Caco-2 (cell line): Measurements from ENCODE around the gene CFAP68. TPM values are rescaled to one million over a fixed set of nuclear protein-coding genes. Genes with fewer than 3 reads are reported as not detected.
"Not testable (repeated sequence)": the region's sequence is repeated elsewhere in the genome, so short reads cannot be mapped to it uniquely, and the experiment has no call there.

ENCODE experiments used
- BruUV-seq: library from RNA; stranded (reverse); fragments of 400-500 nt; replicated peaks from 2 replicates; lab custom pipeline; 2021; lab: Mats Ljungman, UMichigan
- CTCF ChIA-PET: fragments of 300-600 bp; sonication (Branson Sonifier 250); formaldehyde crosslinking; loops from one replicate; lab custom pipeline; 2022; ENCODE audit warnings: antibody characterized with exemption; lab: Charles Lee
- POLR2A ChIA-PET: fragments of 300-600 bp; sonication (Branson Sonifier 250); formaldehyde crosslinking; loops from one replicate; lab custom pipeline; 2022; ENCODE audit warnings: antibody characterized with exemption; lab: Charles Lee
- DNase-seq, 2 experiments: peaks; one replicate each; pipeline versions ENCODE4 v3.0.0 to v3.0.0-alpha.2; 2020 to 2022
- H3K27me3 ChIP-seq: replicated peaks from 2 replicates; pipeline ENCODE4 v1.6.0; 2011; ENCODE audit warnings: low read length; ENCODE audit not compliant: control insufficient read depth, insufficient read depth
- H3K36me3 ChIP-seq: 2 replicates; pipeline ENCODE4 v1.5.1; 2011; ENCODE audit warnings: low read length; ENCODE audit not compliant: control insufficient read depth, insufficient read depth
- H3K4me1 ChIP-seq: fragments of 250-450 bp; sonication (Bioruptor Pico); 2 replicates; pipeline ENCODE4 v1.5.1; 2020; ENCODE audit warnings: mild to moderate bottlenecking
- H3K4me3 ChIP-seq: 2 replicates; pipeline ENCODE4 v1.5.1; 2011; ENCODE audit warnings: low read depth, mild to moderate bottlenecking, control low read depth, low read length
- H3K9me3 ChIP-seq: fragments of 250-450 bp; sonication (Bioruptor Pico); 2 replicates; pipeline ENCODE4 v1.5.1; 2020; ENCODE audit warnings: mild to moderate bottlenecking, moderate library complexity
- H3K27ac Mint-ChIP-seq: one replicate; pipeline ENCODE4 v1.8.0; 2022; ENCODE audit warnings: mixed read lengths; ENCODE audit not compliant: unreplicated experiment
- H3K27me3 Mint-ChIP-seq: one replicate; pipeline ENCODE4 v1.8.0; 2022; ENCODE audit warnings: mixed read lengths; ENCODE audit not compliant: insufficient read depth, unreplicated experiment
- H3K36me3 Mint-ChIP-seq: one replicate; pipeline ENCODE4 v1.8.0; 2022; ENCODE audit warnings: mild to moderate bottlenecking, mixed read lengths; ENCODE audit not compliant: insufficient read depth, unreplicated experiment
- H3K4me1 Mint-ChIP-seq: one replicate; pipeline ENCODE4 v1.8.0; 2022; ENCODE audit warnings: low read depth, mixed read lengths; ENCODE audit not compliant: unreplicated experiment
- H3K4me3 Mint-ChIP-seq: one replicate; pipeline ENCODE4 v1.8.0; 2022; ENCODE audit warnings: mild to moderate bottlenecking, moderate library complexity, mixed read lengths; ENCODE audit not compliant: unreplicated experiment
- H3K9me3 Mint-ChIP-seq: one replicate; pipeline ENCODE4 v1.8.0; 2022; ENCODE audit warnings: mixed read lengths; ENCODE audit not compliant: unreplicated experiment
- CTCF ChIP-seq, 2 experiments: fragments of 200-600 bp in 1 of 2; IDR thresholded peaks; 1 replicate in 1 of 2; 2 replicates in 1 of 2; pipeline versions ENCODE4 v1.5.1 to v1.8.0; 2011 to 2022; ENCODE audit warnings: antibody characterized with exemption in 1 of 2, control low read depth in 1 of 2, inconsistent platforms in 1 of 2, low read depth in 1 of 2, low read length in 1 of 2, mild to moderate bottlenecking in 1 of 2, moderate library complexity in 1 of 2; ENCODE audit not compliant: insufficient read depth in 1 of 2, severe bottlenecking in 1 of 2, unreplicated experiment in 1 of 2
- intact Hi-C: fragments of 100-400 bp; cut with micrococcal nuclease; formaldehyde crosslinking; loops from one replicate; pipeline ENCODE4 v1.10.0; 2022; ENCODE audit not compliant: unreplicated experiment
- total RNA-seq: library from RNA; stranded (reverse); gene quantifications from 2 replicates; pipeline ENCODE4 v1.2.3, GENCODE V29; 2022

The CFAP68 gene
- total RNA-seq, 1 experiment from 2014 or later, result 71.4 TPM

- H3K4me3 Mint-ChIP-seq, result no peak overlapping the region
- no peaks in the 10 kb centered on the region for H3K27me3 Mint-ChIP-seq
- H3K27me3 ChIP-seq, result no peaks in the 10 kb centered on the region
- no TSS peak for BruUV-seq
- DNase-seq, result no peak
- no peak for TF ChIP-seq CTCF (IDR thresholded peaks at IDR 0.05; ENCODE audit: insufficient read depth in 1 of 2, low read depth in 1 of 2, low read length in 1 of 2, severe bottlenecking in 1 of 2, unreplicated experiment in 1 of 2)
- no peaks in the 10 kb centered on the region for H3K9me3 ChIP-seq
- CTCF ChIA-PET, result interaction anchor here (1.7 to 2.0 kb wide), 2 partner anchors 36 to 45 kb away, joined by 4 to 6 read pairs; partner anchors contain the start of gene C11orf52
- peaks cover 13% of the 10 kb centered on the region for H3K36me3 Mint-ChIP-seq
- H3K4me1 Mint-ChIP-seq, result peaks cover 8% of the 10 kb centered on the region
- POLR2A ChIA-PET, result interaction anchor here (0.6 kb wide), 1 partner anchor 146 kb away, joined by 3 read pairs; no protein-coding TSS in a partner anchor
- H3K36me3 ChIP-seq, result no peaks in the 10 kb centered on the region
- H3K4me3 ChIP-seq, result no peak overlapping the region
- intact Hi-C loops, result no loop called here
- H3K9me3 Mint-ChIP-seq, result no peaks in the 10 kb centered on the region
- H3K4me1 ChIP-seq, result peaks cover 6% of the 10 kb centered on the region; the same call in 1 of the 2 replicates
- no peak overlapping the region for H3K27ac Mint-ChIP-seq
These were observed 2.9 kb downstream of the CFAP68 start for GRCh38 chr11:111882202-111882601.

GRCh38 chr11:111885053-111885452, 5.7 kb downstream of the CFAP68 start:
- POLR2A ChIA-PET, result interaction anchor here (0.6 kb wide), 1 partner anchor 96 kb away, joined by 3 read pairs; no protein-coding TSS in a partner anchor
- H3K27me3 Mint-ChIP-seq, H3K4me1 ChIP-seq, H3K9me3 Mint-ChIP-seq, intact Hi-C loops, H3K4me3 ChIP-seq, H3K36me3 ChIP-seq, H3K4me1 Mint-ChIP-seq, H3K27me3 ChIP-seq, BruUV-seq, CTCF ChIA-PET, H3K27ac Mint-ChIP-seq, DNase-seq, H3K9me3 ChIP-seq, H3K4me3 Mint-ChIP-seq, H3K36me3 Mint-ChIP-seq: not testable (repeated sequence)

GRCh38 chr11:111886032-111886431, 6.7 kb downstream of the CFAP68 start:
- Histone ChIP-seq H3K4me3 (no peak overlapping the region), H3K27me3 (no peaks in the 10 kb centered on the region), H3K9me3 (peaks cover 2% of the 10 kb centered on the region; the same call in 1 of the 2 replicates), H3K4me1 (no peaks in the 10 kb centered on the region), H3K36me3 (no peaks in the 10 kb centered on the region)
- POLR2A ChIA-PET, result interaction anchor here (0.5 kb wide), 1 partner anchor 41 kb away, joined by 3 read pairs; no protein-coding TSS in a partner anchor
- H3K9me3 Mint-ChIP-seq, result no peaks in the 10 kb centered on the region
- H3K4me3 Mint-ChIP-seq, result no peak overlapping the region
- CTCF ChIA-PET, result interaction anchor here (0.8 kb wide), 1 partner anchor 96 kb away, joined by 3 read pairs; no protein-coding TSS in a partner anchor
- no peaks in the 10 kb centered on the region for H3K4me1 Mint-ChIP-seq
- TF ChIP-seq CTCF (IDR thresholded peaks at IDR 0.05; ENCODE audit: insufficient read depth in 1 of 2, low read depth in 1 of 2, low read length in 1 of 2, severe bottlenecking in 1 of 2, unreplicated experiment in 1 of 2), result no peak
- no peak for DNase-seq
- intact Hi-C loops, result no loop called here
- H3K27ac Mint-ChIP-seq, result no peak overlapping the region
- H3K36me3 Mint-ChIP-seq, result no peaks in the 10 kb centered on the region
- peaks cover 5% of the 10 kb centered on the region for H3K27me3 Mint-ChIP-seq
- no TSS peak for BruUV-seq
